ENCODE results near the gene CDC23. TPM values are rescaled to one million over a fixed set of nuclear protein-coding genes. Genes with fewer than 3 reads are reported as not detected.
"Not testable (repeated sequence)": the region's sequence is repeated elsewhere in the genome, so short reads cannot be mapped to it uniquely, and the experiment has no call there.

CDC23 gene
- total and polyA plus RNA-seq, 7 experiments from 2014 or later: 13.0 to 39.6 (median 25.5) TPM

- H3K4me3 ChIP-seq (ENCODE audit: low read length): no peak overlapping the region
- CTCF ChIA-PET: no interaction called here
- peaks cover 44 to 82% (median 49%) of the 10 kb centered on the region in 3 experiments for H3K36me3 ChIP-seq (ENCODE audit: control insufficient read depth in 2 of 3, insufficient read depth in 3 of 3, low read length in 3 of 3)
- Mint-ChIP-seq H3K27ac (peak overlapping the region in 1 of 9 donors; percentile 65), H3K9me3 (no peaks in the 10 kb centered on the region), H3K36me3 (peaks cover 36 to 64% (median 45%) of the 10 kb centered on the region in 5 donors), H3K4me1 (peaks cover 0 to 4% (median 0%) of the 10 kb centered on the region in 7 donors), H3K27me3 (no peaks in the 10 kb centered on the region), H3K4me3 (no peak overlapping the region)
- POLR2A ChIA-PET: no interaction called here
- no peaks in the 10 kb centered on the region for H3K4me1 ChIP-seq (ENCODE audit: control insufficient read depth in 2 of 2, insufficient read depth in 2 of 2, low read length in 2 of 2)
- intact Hi-C loops (cut with micrococcal nuclease): no loop called here
- H3K9me3 ChIP-seq (ENCODE audit: control insufficient read depth in 2 of 3, low read length in 3 of 3): no peaks in the 10 kb centered on the region
- no peak overlapping the region for H3K27ac ChIP-seq (ENCODE audit: low read depth, low read length)
- no peak for ATAC-seq
- H3K27me3 ChIP-seq (ENCODE audit: control insufficient read depth in 2 of 2, insufficient read depth in 2 of 2, low read length in 2 of 2): no peaks in the 10 kb centered on the region
- no peak for DNase-seq
Observed at GRCh38 chr5:138159666-138160065, 53.5 kb downstream of the CDC23 start.

- H3K4me3 Mint-ChIP-seq: no peak overlapping the region
- ATAC-seq: no peak
Observed at GRCh38 chr5:138157626-138158025, 55.5 kb downstream of the CDC23 start.

DNA sequence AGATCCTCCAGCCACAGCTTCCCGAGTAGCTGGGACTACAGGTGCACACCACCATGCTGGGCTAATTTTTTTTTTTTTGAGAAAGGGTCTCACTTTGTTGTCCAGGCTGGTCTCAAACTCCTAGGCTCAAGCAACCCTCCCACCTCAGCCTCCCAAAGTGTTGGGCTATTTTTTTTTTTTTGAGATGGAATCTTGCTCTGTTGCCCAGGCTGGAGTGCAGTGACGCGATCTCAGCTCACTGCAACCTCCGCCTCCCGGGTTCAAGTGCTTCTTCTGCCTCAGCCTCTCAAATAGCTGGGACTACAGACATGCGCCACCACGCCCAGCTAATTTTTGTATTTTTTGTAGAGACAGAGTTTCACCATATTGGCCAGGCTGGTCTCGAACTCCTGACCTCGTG, 57.1 kb downstream of the CDC23 start:
- H3K36me3 ChIP-seq (ENCODE audit: control insufficient read depth in 2 of 3, insufficient read depth in 3 of 3, low read length in 3 of 3): peaks cover 16 to 46% (median 18%) of the 10 kb centered on the region in 3 experiments
- H3K4me3 ChIP-seq (ENCODE audit: low read length); H3K27ac ChIP-seq (ENCODE audit: low read depth, low read length); intact Hi-C loops (cut with micrococcal nuclease); H3K4me3 Mint-ChIP-seq; ATAC-seq; H3K9me3 Mint-ChIP-seq; H3K27me3 ChIP-seq (ENCODE audit: control insufficient read depth in 2 of 2, insufficient read depth in 2 of 2, low read length in 2 of 2); POLR2A ChIA-PET; H3K9me3 ChIP-seq (ENCODE audit: control insufficient read depth in 2 of 3, low read length in 3 of 3); H3K4me1 ChIP-seq (ENCODE audit: control insufficient read depth in 2 of 2, insufficient read depth in 2 of 2, low read length in 2 of 2); H3K27me3 Mint-ChIP-seq; H3K4me1 Mint-ChIP-seq; H3K27ac Mint-ChIP-seq; DNase-seq; CTCF ChIA-PET: not testable (repeated sequence)
- H3K36me3 Mint-ChIP-seq: peaks cover 21 to 38% (median 27%) of the 10 kb centered on the region in 5 donors

More at GRCh38 chr5:138157626-138158025, 55.5 kb downstream of the CDC23 start:
- no peaks in the 10 kb centered on the region for H3K27me3 ChIP-seq (ENCODE audit: control insufficient read depth in 2 of 2, insufficient read depth in 2 of 2, low read length in 2 of 2)
- peaks cover 21 to 45% (median 31%) of the 10 kb centered on the region in 5 donors for H3K36me3 Mint-ChIP-seq
- H3K27me3 Mint-ChIP-seq: peaks cover 0 to 6% (median 0%) of the 10 kb centered on the region in 5 donors
- POLR2A ChIA-PET: no interaction called here
- CTCF ChIA-PET: no interaction called here
- DNase-seq: no peak
- intact Hi-C loops (cut with micrococcal nuclease): no loop called here
- H3K9me3 Mint-ChIP-seq: no peaks in the 10 kb centered on the region
- H3K27ac ChIP-seq (ENCODE audit: low read depth, low read length): no peak overlapping the region
- no peaks in the 10 kb centered on the region for H3K4me1 ChIP-seq (ENCODE audit: control insufficient read depth in 2 of 2, insufficient read depth in 2 of 2, low read length in 2 of 2)
- no peak overlapping the region for H3K27ac Mint-ChIP-seq
- H3K9me3 ChIP-seq (ENCODE audit: control insufficient read depth in 2 of 3, low read length in 3 of 3): no peaks in the 10 kb centered on the region
- H3K4me3 ChIP-seq (ENCODE audit: low read length): no peak overlapping the region
- no peaks in the 10 kb centered on the region for H3K4me1 Mint-ChIP-seq
- peaks cover 25 to 62% (median 28%) of the 10 kb centered on the region in 3 experiments for H3K36me3 ChIP-seq (ENCODE audit: control insufficient read depth in 2 of 3, insufficient read depth in 3 of 3, low read length in 3 of 3)

DNA sequence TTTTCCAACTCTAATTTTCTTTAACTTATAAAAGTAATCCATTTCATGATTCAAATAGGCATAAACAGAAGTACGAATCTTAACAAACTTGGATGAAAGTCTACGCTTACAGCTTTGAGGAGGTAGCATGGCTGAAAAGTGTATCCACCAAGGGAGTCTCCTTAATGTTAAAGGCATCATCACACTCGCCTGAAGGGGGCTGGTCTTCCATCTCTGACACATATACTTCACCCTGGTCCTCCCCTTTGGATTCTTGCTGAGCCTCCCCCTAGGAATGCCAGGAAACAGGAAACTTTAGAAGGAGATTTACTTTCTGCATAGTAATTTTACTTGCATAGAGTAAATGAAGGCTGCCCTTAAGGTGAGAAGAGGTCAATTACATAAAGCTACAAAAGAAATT, 63.6 kb downstream of the CDC23 start:
- ATAC-seq (no peak), DNase-seq (no peak)
- H3K4me3 Mint-ChIP-seq: no peak overlapping the region
- Histone ChIP-seq H3K9me3 (ENCODE audit: control insufficient read depth in 2 of 3, low read length in 3 of 3) (no peaks in the 10 kb centered on the region), H3K4me3 (ENCODE audit: low read length) (no peak overlapping the region), H3K27ac (ENCODE audit: low read depth, low read length) (no peak overlapping the region), H3K4me1 (ENCODE audit: control insufficient read depth in 2 of 2, insufficient read depth in 2 of 2, low read length in 2 of 2) (no peaks in the 10 kb centered on the region), H3K36me3 (ENCODE audit: control insufficient read depth in 2 of 3, insufficient read depth in 3 of 3, low read length in 3 of 3) (no peaks in the 10 kb centered on the region), H3K27me3 (ENCODE audit: control insufficient read depth in 2 of 2, insufficient read depth in 2 of 2, low read length in 2 of 2) (no peaks in the 10 kb centered on the region)
- ChIA-PET CTCF (no interaction called here), POLR2A (no interaction called here)
- no peaks in the 10 kb centered on the region for H3K9me3 Mint-ChIP-seq
- H3K27ac Mint-ChIP-seq: no peak overlapping the region
- peaks cover 0 to 3% (median 0%) of the 10 kb centered on the region in 5 donors for H3K36me3 Mint-ChIP-seq
- H3K27me3 Mint-ChIP-seq: peaks cover 0 to 12% (median 0%) of the 10 kb centered on the region in 5 donors
- H3K4me1 Mint-ChIP-seq: no peaks in the 10 kb centered on the region
- intact Hi-C loops (cut with micrococcal nuclease): no loop called here

DNA sequence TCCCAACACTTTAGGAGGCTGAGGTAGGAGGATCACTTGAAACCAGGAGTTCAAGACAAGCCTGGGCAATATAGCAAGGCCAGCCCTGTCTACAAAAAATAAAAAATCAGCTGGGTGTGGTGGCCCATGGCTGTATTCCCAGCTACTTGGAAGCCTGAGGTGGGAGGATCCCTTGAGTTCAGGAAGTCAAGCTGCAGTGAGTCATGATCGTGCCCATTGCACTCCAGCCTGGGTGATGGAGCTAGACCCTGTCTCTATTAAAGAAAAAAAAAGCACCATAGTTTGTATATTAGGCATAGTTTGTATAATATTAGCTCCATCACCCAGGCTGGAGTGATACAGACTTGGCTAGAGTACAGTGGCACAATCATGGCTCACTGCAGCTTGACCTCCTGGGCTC, 64.3 kb downstream of the CDC23 start:
- POLR2A ChIA-PET: no interaction called here
- intact Hi-C loops (cut with micrococcal nuclease): no loop called here

DNA sequence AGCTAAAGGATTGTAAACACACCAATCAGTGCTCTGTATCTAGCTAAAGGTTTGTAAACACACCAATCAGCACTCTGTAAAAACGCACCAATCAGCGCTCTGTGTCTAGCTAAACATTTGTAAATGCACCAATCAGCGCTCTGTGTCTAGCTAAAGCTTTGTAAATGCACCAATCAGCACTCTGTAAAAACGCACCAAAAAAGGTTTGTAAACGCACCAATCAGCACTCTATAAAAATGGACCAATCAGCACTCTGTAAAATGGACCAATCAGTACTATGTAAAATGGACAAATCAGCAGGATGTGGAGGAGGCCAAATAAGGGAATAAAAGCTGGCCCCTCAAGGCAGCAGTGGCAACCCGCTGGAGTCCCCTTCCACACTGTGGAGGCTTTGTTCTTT, 69.5 kb downstream of the CDC23 start:
- H3K4me1 Mint-ChIP-seq; H3K4me1 ChIP-seq (ENCODE audit: control insufficient read depth in 2 of 2, insufficient read depth in 2 of 2, low read length in 2 of 2); H3K9me3 Mint-ChIP-seq; H3K27ac ChIP-seq (ENCODE audit: low read depth, low read length); H3K36me3 ChIP-seq (ENCODE audit: control insufficient read depth in 2 of 3, insufficient read depth in 3 of 3, low read length in 3 of 3); H3K27me3 ChIP-seq (ENCODE audit: control insufficient read depth in 2 of 2, insufficient read depth in 2 of 2, low read length in 2 of 2); H3K9me3 ChIP-seq (ENCODE audit: control insufficient read depth in 2 of 3, low read length in 3 of 3); H3K4me3 ChIP-seq (ENCODE audit: low read length); POLR2A ChIA-PET; intact Hi-C loops (cut with micrococcal nuclease); H3K36me3 Mint-ChIP-seq; CTCF ChIA-PET; ATAC-seq; H3K4me3 Mint-ChIP-seq; DNase-seq; H3K27ac Mint-ChIP-seq: not testable (repeated sequence)
- peaks cover 0 to 17% (median 9%) of the 10 kb centered on the region in 5 donors for H3K27me3 Mint-ChIP-seq

More for the DNA sequence above, 64.3 kb downstream of the CDC23 start:
- H3K36me3 ChIP-seq (ENCODE audit: control insufficient read depth in 2 of 3, insufficient read depth in 3 of 3, low read length in 3 of 3): no peaks in the 10 kb centered on the region
- no peak for DNase-seq
- CTCF ChIA-PET: no interaction called here
- peaks cover 0 to 9% (median 0%) of the 10 kb centered on the region in 5 donors for H3K27me3 Mint-ChIP-seq
- peaks cover 0 to 3% (median 0%) of the 10 kb centered on the region in 5 donors for H3K36me3 Mint-ChIP-seq
- H3K9me3 ChIP-seq (ENCODE audit: control insufficient read depth in 2 of 3, low read length in 3 of 3): no peaks in the 10 kb centered on the region
- no peaks in the 10 kb centered on the region for H3K4me1 ChIP-seq (ENCODE audit: control insufficient read depth in 2 of 2, insufficient read depth in 2 of 2, low read length in 2 of 2)
- no peaks in the 10 kb centered on the region for H3K27me3 ChIP-seq (ENCODE audit: control insufficient read depth in 2 of 2, insufficient read depth in 2 of 2, low read length in 2 of 2)
- H3K9me3 Mint-ChIP-seq: no peaks in the 10 kb centered on the region
- H3K4me3 ChIP-seq (ENCODE audit: low read length): no peak overlapping the region
- H3K27ac ChIP-seq (ENCODE audit: low read depth, low read length): no peak overlapping the region
- ATAC-seq: no peak
- H3K4me3 Mint-ChIP-seq: no peak overlapping the region
- H3K27ac Mint-ChIP-seq: no peak overlapping the region
- H3K4me1 Mint-ChIP-seq: no peaks in the 10 kb centered on the region

- no peaks in the 10 kb centered on the region for H3K9me3 ChIP-seq (ENCODE audit: control insufficient read depth in 2 of 3, low read length in 3 of 3)
- no peak overlapping the region for H3K4me3 Mint-ChIP-seq
- H3K9me3 Mint-ChIP-seq: no peaks in the 10 kb centered on the region
- CTCF ChIA-PET: no interaction called here
- intact Hi-C loops (cut with micrococcal nuclease): no loop called here
- no peaks in the 10 kb centered on the region for H3K4me1 ChIP-seq (ENCODE audit: control insufficient read depth in 2 of 2, insufficient read depth in 2 of 2, low read length in 2 of 2)
- peaks cover 0 to 3% (median 0%) of the 10 kb centered on the region in 7 donors for H3K4me1 Mint-ChIP-seq
- DNase-seq (no peak), ATAC-seq (no peak)
- POLR2A ChIA-PET: no interaction called here
- no peak overlapping the region for H3K4me3 ChIP-seq (ENCODE audit: low read length)
- H3K27ac Mint-ChIP-seq: no peak overlapping the region
- peaks cover 15 to 25% (median 19%) of the 10 kb centered on the region in 5 donors for H3K27me3 Mint-ChIP-seq
- no peak overlapping the region for H3K27ac ChIP-seq (ENCODE audit: low read depth, low read length)
- H3K36me3 ChIP-seq (ENCODE audit: control insufficient read depth in 2 of 3, insufficient read depth in 3 of 3, low read length in 3 of 3): no peaks in the 10 kb centered on the region
- peaks cover 0 to 5% of the 10 kb centered on the region in 2 donors for H3K27me3 ChIP-seq (ENCODE audit: control insufficient read depth in 2 of 2, insufficient read depth in 2 of 2, low read length in 2 of 2)
- peaks cover 0 to 3% (median 0%) of the 10 kb centered on the region in 5 donors for H3K36me3 Mint-ChIP-seq
Observed at GRCh38 chr5:138141734-138142133, 71.4 kb downstream of the CDC23 start.
